B cell (primary cell): ENCODE measurements around the gene GADL1. TPM values are rescaled to one million over a fixed set of nuclear protein-coding genes. Genes with fewer than 3 reads are reported as not detected.

Experiments used
- ATAC-seq: fragments of 200-7000 bp; cut with Tn5 transposase; one replicate; pipeline ENCODE4 v1.10.0; 2021; ENCODE audit warnings: low read depth, mild to moderate bottlenecking, moderate number of reproducible peaks, moderate library complexity
- CTCF ChIA-PET: fragments of 350-600 bp; sonication (Branson Sonifier 250); formaldehyde crosslinking; loops from one replicate; lab custom pipeline; 2021; ENCODE audit warnings: antibody characterized with exemption, inconsistent platforms; lab: Charles Lee
- POLR2A ChIA-PET: fragments of 350-600 bp; sonication (Branson Sonifier 250); formaldehyde crosslinking; loops from one replicate; lab custom pipeline; 2021; ENCODE audit warnings: antibody characterized with exemption; lab: Charles Lee
- DNase-seq: peaks from one replicate; pipeline ENCODE4 v3.0.0; 2013
- H2AFZ ChIP-seq: 2 replicates; pipeline ENCODE4 v1.6.1; 2012; ENCODE audit warnings: mild to moderate bottlenecking, low read depth, low read length; ENCODE audit not compliant: insufficient read depth, poor library complexity, severe bottlenecking
- H3K27ac ChIP-seq, 2 donors: 1 replicate in 1 of 2; 2 replicates in 1 of 2; pipeline ENCODE4 v1.5.1; 2012 to 2013; ENCODE audit warnings: low read length in 2 of 2, mild to moderate bottlenecking in 2 of 2, moderate library complexity in 1 of 2
- H3K27me3 ChIP-seq, 4 experiments: fragments of 200-600 bp in 1 of 4; sonication (generic) in 1 of 4; replicated peaks in 1 of 4; 1 replicate in 2 of 4; 2 replicates in 2 of 4; pipeline versions ENCODE4 v1.6.1 to v1.7.0; 2013 to 2016; ENCODE audit warnings: low read length in 3 of 4, mild to moderate bottlenecking in 2 of 4, mixed read lengths in 1 of 4, moderate library complexity in 1 of 4; ENCODE audit not compliant: insufficient read depth in 4 of 4, control insufficient read depth in 3 of 4; ENCODE audit errors: control extremely low read depth in 1 of 4
- H3K36me3 ChIP-seq, 2 experiments: replicated peaks in 1 of 2; 1 replicate in 1 of 2; 2 replicates in 1 of 2; pipeline versions ENCODE4 v1.6.1 to v1.7.1; 2013; ENCODE audit warnings: low read length in 1 of 2; ENCODE audit not compliant: insufficient read depth in 2 of 2, control insufficient read depth in 1 of 2; ENCODE audit errors: control extremely low read depth in 1 of 2, extremely low read depth in 1 of 2
- H3K4me1 ChIP-seq, 2 donors: fragments of 200-600 bp in 1 of 2; sonication (generic) in 1 of 2; 1 replicate in 1 of 2; 2 replicates in 1 of 2; pipeline versions ENCODE4 v1.5.1 to v1.6.1; 2013 to 2017; ENCODE audit warnings: low read length in 2 of 2; ENCODE audit not compliant: control insufficient read depth in 2 of 2, insufficient read depth in 2 of 2
- H3K4me2 ChIP-seq: replicated peaks from 2 replicates; pipeline ENCODE3; 2012; ENCODE audit warnings: mild to moderate bottlenecking, low read depth, low read length; ENCODE audit not compliant: poor library complexity, severe bottlenecking
- H3K4me3 ChIP-seq, 5 experiments: fragments of 200-600 bp in 1 of 5; sonication (generic) in 1 of 5; 1 replicate in 3 of 5; 2 replicates in 2 of 5; pipeline versions ENCODE4 v1.5.1 to v1.7.0; 2011 to 2016; ENCODE audit warnings: low read length in 4 of 5, mild to moderate bottlenecking in 4 of 5, low read depth in 2 of 5, control low read depth in 1 of 5, moderate library complexity in 1 of 5; ENCODE audit not compliant: insufficient read depth in 1 of 5; ENCODE audit errors: control extremely low read depth in 1 of 5, extremely low read depth in 1 of 5
- H3K79me2 ChIP-seq: fragments of 200-600 bp; sonication (generic); one replicate; pipeline ENCODE4 v1.6.0; 2016; ENCODE audit warnings: low read length; ENCODE audit not compliant: control insufficient read depth, insufficient read depth
- H3K9ac ChIP-seq: fragments of 200-600 bp; sonication (generic); 2 replicates; pipeline ENCODE4 v1.6.1; 2017; ENCODE audit warnings: mild to moderate bottlenecking, low read length, moderate library complexity
- H3K9me3 ChIP-seq, 3 donors: one replicate each; pipeline versions ENCODE4 v1.6.1 to v1.7.1; 2013; ENCODE audit warnings: low read length in 2 of 3; ENCODE audit not compliant: control insufficient read depth in 2 of 3, insufficient read depth in 1 of 3; ENCODE audit errors: control extremely low read depth in 1 of 3
- H4K20me1 ChIP-seq: 2 replicates; pipeline ENCODE4 v1.6.0; 2012; ENCODE audit warnings: mild to moderate bottlenecking, low read length; ENCODE audit not compliant: insufficient read depth, control insufficient read depth, poor library complexity, severe bottlenecking
- H3K27ac Mint-ChIP-seq: one replicate; pipeline ENCODE4 v1.8.0; 2021; ENCODE audit warnings: mixed read lengths
- H3K27me3 Mint-ChIP-seq: one replicate; pipeline ENCODE4 v1.8.0; 2021; ENCODE audit warnings: mixed read lengths
- H3K4me1 Mint-ChIP-seq: one replicate; pipeline ENCODE4 v1.8.0; 2021; ENCODE audit warnings: mixed read lengths
- H3K4me3 Mint-ChIP-seq: one replicate; pipeline ENCODE4 v1.8.0; 2021; ENCODE audit warnings: mixed read lengths
- H3K9me3 Mint-ChIP-seq: one replicate; pipeline ENCODE4 v1.8.0; 2022; ENCODE audit warnings: mixed read lengths; ENCODE audit not compliant: insufficient read depth
- CTCF ChIP-seq: fragments of 200-600 bp; IDR thresholded peaks from one replicate; pipeline ENCODE4 v1.8.0; 2022; ENCODE audit warnings: antibody characterized with exemption, mild to moderate bottlenecking
- EZH2 ChIP-seq: IDR thresholded peaks from 2 replicates; pipeline ENCODE4 v1.6.1; 2012; ENCODE audit warnings: borderline replicate concordance, low read depth, mild to moderate bottlenecking, moderate library complexity, low read length; ENCODE audit not compliant: insufficient read depth, poor library complexity, severe bottlenecking
- WGBS: methylation state at CpG from one replicate; pipeline ENCODE4 v1.1.5; 2013; ENCODE audit warnings: missing lambda C conversion rate; ENCODE audit not compliant: insufficient coverage; 5-methylcytosine and 5-hydroxymethylcytosine counted together
- intact Hi-C: fragments of 100-400 bp; cut with micrococcal nuclease; formaldehyde crosslinking; loops from one replicate; pipeline ENCODE4 v1.10.0; 2022
- polyA plus RNA-seq: library from polyadenylated mRNA; depleted of rRNA; stranded (reverse); fragments of >200 nt; gene quantifications from 2 replicates; pipeline ENCODE4 v1.2.3, GENCODE V29; 2012
- total RNA-seq, 2 donors: library from RNA; stranded (reverse); fragments of 120-200 nt in 1 of 2; gene quantifications; 1 replicate in 1 of 2; 2 replicates in 1 of 2; pipeline versions ENCODE4 v1.2.3 to v1.2.4, GENCODE V29; 2013 to 2022

GADL1 gene
- total and polyA plus RNA-seq, 2 donors (not counting 1 experiment from before 2014, with no cell fraction given), result not detected

DNA sequence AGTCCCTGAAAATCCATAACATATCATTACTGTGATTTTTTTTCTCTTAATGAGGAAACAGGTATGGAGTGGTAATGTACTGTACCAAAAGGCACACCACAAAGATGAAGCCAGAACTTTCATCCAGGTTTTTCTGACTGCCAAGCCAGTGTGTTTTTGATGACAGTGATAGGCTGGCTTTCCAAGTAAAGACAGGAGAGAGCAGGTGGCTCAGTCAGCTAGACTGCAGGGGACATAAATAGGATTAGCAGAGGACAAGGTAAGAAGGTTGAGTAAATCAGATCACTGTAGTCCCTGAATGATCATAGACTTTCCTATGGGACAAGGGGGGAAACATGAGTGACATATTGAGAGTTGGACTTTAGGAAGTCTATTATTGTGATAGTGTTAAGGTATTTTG is 127.9 kb downstream of the GADL1 start:
- Histone ChIP-seq H2AFZ (no peak overlapping the region), H3K27ac (no peak overlapping the region), H3K9ac (no peak overlapping the region), H3K9me3 (no peaks in the 10 kb centered on the region), H3K4me1 (no peaks in the 10 kb centered on the region), H3K4me2 (no peak overlapping the region), H4K20me1 (no peaks in the 10 kb centered on the region), H3K79me2 (no peaks in the 10 kb centered on the region), H3K36me3 (no peaks in the 10 kb centered on the region), H3K4me3 (no peak overlapping the region), H3K27me3 (no peaks in the 10 kb centered on the region)
- no peak for DNase-seq
- no peak for ATAC-seq
- Mint-ChIP-seq H3K27me3 (peaks cover 17% of the 10 kb centered on the region), H3K4me1 (no peaks in the 10 kb centered on the region), H3K4me3 (no peak overlapping the region), H3K27ac (no peak overlapping the region), H3K9me3 (no peaks in the 10 kb centered on the region)
- no peak for TF ChIP-seq EZH2
- TF ChIP-seq CTCF, result no peak
- ChIA-PET POLR2A (no interaction called here), CTCF (no interaction called here)
- intact Hi-C loops, result loop anchor here (5.0 kb wide), 2 partner anchors 681 to 724 kb away; no protein-coding TSS in a partner anchor

- no peak overlapping the region for H3K4me2 ChIP-seq
- H3K4me3 Mint-ChIP-seq, result no peak overlapping the region
- ChIA-PET POLR2A (no interaction called here), CTCF (interaction anchor here (0.9 kb wide), 1 partner anchor 566 kb away, joined by 3 read pairs; no protein-coding TSS in a partner anchor)
- H4K20me1 ChIP-seq, result no peaks in the 10 kb centered on the region
- no peaks in the 10 kb centered on the region for H3K4me1 ChIP-seq
- H3K27ac ChIP-seq, result no peak overlapping the region
- H2AFZ ChIP-seq, result no peak overlapping the region
- WGBS, result 96% methylated on average over 2 of the region's 4 CpGs
- no peaks in the 10 kb centered on the region for H3K27me3 ChIP-seq
- ATAC-seq (no peak), DNase-seq (no peak)
- intact Hi-C loops, result loop anchor here (5.0 kb wide), 2 partner anchors 682 to 723 kb away; no protein-coding TSS in a partner anchor
- H3K9me3 Mint-ChIP-seq, result no peaks in the 10 kb centered on the region
- no peak for TF ChIP-seq CTCF
- no peak for TF ChIP-seq EZH2
- no peak overlapping the region for H3K9ac ChIP-seq
- no peaks in the 10 kb centered on the region for H3K4me1 Mint-ChIP-seq
- no peak overlapping the region for H3K4me3 ChIP-seq
- peaks cover 17% of the 10 kb centered on the region for H3K27me3 Mint-ChIP-seq
- no peaks in the 10 kb centered on the region for H3K79me2 ChIP-seq
- H3K9me3 ChIP-seq, result no peaks in the 10 kb centered on the region
- H3K27ac Mint-ChIP-seq, result no peak overlapping the region
- H3K36me3 ChIP-seq, result no peaks in the 10 kb centered on the region
These were observed 129.6 kb downstream of the GADL1 start for GRCh38 chr3:30764891-30765290.
